Measurements from ENCODE around the gene MUSK.

The MUSK gene

GRCh38 chr9:110668570-110669167 lies at the start of gene MUSK:
Gene MUSK, plus strand, starts transcription at chr9:110668791. Its CDS starts 114 bp downstream, at chr9:110668905.
- no peak for DNase-seq (ENCODE audit: low read depth in 1 of 2, low spot score in 1 of 2)

GRCh38 chr9:110619831-110620230 lies 48.8 kb upstream of the MUSK start:
- DNase-seq (ENCODE audit: low read depth in 1 of 2, low spot score in 1 of 2), result no peak

DNA sequence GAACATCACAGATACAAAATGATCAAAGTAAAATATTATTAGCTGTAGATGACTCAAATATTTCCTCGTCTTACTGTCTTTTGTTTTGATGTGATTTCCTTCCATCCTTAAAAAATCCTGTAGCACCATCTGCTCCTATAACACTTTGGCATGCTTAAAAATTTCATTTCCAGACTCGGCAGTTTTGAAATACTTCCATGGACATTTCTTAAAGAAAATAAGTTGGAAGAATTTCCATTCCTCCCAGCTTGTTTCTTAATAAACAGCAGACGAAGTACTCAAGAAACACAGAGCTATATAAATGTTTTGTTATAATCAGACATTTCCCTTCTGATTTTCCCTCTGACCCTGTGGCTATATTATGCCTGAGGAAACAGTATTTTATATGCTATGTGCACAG lies 47.9 kb upstream of the MUSK start:
- DNase-seq (ENCODE audit: low read depth in 1 of 2, low spot score in 1 of 2), result no peak

DNA sequence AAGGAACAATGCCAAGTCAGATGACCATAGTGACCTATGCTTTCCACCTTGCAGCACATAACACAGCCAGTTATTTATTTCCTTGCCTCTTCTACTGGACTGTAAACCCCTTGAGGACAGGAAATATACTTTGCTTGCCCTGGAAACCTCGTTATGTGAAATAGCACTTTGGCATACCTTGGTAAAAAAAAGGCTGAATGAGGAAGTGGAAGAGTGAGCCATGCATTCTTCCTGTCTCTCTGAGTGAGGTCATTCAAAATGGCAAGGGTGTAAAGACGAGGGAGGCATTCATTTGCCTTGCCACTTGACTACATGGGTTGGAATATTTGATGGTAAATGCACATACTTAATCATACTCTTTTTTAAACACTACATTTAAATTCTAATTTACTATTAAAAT lies 46.2 kb upstream of the MUSK start:
- no peak for DNase-seq (ENCODE audit: low read depth in 1 of 2, low spot score in 1 of 2)

DNA sequence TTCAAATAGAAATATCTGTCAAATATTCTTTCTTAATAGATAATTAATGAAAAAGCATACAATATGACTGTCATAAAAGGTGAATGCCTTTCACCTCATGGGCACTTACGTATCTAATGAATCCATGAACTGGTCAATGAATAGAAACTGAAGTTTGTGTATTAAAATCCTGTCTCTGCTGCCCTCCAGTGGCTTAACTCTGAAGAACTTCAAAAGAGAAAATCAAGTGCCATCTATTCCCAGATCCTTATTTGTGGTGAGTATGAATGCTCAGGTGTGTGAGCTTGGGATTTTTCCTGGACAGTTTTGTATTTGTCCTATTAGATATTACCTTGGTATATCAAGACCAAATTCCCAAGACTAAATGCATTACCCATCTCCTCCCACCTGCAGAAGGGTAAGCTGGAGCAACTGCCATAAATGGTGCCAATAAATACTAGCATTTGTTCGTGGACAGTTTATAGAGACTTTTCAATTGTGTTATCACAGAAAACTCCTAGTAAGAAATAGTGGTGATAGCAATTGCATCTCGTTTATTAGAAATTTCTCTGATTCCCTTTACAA lies 45.0 kb upstream of the MUSK start:
- DNase-seq (ENCODE audit: low read depth in 1 of 2, low spot score in 1 of 2), result no peak

DNA sequence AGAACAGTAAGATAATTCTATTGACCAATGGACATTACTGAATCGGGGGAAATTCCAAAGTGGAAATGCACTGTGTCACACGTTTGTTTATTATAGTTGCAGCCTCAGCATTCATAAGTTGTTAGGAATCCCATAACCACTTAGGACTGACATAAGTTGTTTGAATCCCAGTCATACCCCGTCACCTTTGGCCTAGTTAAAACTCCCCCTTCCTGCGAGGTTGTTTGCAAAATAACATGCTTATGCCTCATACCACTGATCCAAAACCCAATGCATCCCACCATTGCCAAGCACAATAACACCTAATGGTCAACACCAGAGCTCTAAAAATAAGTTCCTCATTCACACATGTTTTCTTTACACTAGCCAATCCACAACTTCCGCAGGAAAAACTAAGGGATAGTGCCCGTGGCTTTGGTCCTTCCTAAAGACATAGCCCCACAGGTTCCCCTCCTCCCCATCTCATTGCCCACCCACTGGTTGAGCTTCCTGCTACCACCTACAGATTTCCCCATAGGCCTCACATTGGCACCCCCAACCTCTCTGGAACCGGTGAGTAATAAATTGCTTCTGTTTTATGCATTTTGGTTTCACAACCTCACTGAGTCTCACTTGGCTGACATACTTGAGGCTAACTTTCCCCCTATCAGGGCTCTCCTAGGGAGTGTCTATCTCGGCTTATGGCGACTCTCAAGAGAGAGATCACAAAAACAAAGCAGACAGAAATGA lies 42.3 kb upstream of the MUSK start:
- DNase-seq (ENCODE audit: low read depth in 1 of 2, low spot score in 1 of 2), result no peak

GRCh38 chr9:110635589-110635988 lies 33.0 kb upstream of the MUSK start:
- no peak for DNase-seq (ENCODE audit: low read depth in 1 of 2, low spot score in 1 of 2)

DNA sequence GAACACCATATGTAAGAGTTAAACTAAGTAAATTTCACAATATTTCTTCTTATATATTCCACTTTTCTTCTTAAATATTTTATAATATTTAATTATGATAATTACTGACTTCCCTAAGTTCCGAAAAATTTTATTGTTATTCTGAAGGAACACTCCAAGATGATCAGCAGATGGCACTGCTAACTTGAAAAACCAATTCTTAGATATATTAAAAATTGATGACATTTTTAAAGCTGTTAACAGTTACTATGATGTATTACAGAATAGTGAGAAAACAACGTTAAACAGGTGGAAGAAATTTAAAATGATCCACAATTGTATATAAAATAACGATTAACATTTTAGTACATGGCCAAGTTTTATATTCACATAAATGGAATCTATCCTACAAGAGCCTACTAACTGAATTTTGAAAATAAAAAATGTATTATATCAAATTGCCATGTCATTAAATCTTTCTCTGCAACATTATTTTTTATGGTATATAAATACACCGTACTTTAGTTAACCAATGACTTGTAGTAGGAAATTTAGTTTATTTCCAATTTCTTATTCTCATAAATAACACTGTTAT lies 30.1 kb upstream of the MUSK start:
- no peak for DNase-seq (ENCODE audit: low read depth in 1 of 2, low spot score in 1 of 2)

DNA sequence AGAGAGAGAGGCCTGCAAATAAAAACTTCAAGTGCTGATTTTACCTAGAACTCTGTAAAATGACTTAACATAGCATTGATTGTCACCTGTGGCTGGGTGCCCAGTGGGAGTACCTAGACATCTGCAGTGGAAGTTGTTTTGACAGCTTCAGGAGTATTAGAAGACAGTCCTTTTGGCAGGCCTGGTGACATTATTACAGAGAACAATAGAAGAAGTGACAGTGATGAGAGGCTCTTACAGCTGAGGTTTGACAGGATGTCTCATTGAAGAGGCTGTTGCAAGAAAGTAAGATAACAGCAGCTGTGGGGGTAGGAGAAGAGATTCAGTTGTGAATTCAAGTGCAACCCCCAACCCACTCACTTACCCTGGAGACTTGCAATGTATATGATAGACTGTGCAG lies 27.9 kb upstream of the MUSK start:
- DNase-seq (ENCODE audit: low read depth in 1 of 2, low spot score in 1 of 2), result no peak

- DNase-seq (ENCODE audit: low read depth in 1 of 2, low spot score in 1 of 2), result no peak
Measured at GRCh38 chr9:110641293-110641692, 27.3 kb upstream of the MUSK start.

GRCh38 chr9:110648696-110649095 lies 19.9 kb upstream of the MUSK start:
- DNase-seq (ENCODE audit: low read depth in 1 of 2, low spot score in 1 of 2), result no peak

DNA sequence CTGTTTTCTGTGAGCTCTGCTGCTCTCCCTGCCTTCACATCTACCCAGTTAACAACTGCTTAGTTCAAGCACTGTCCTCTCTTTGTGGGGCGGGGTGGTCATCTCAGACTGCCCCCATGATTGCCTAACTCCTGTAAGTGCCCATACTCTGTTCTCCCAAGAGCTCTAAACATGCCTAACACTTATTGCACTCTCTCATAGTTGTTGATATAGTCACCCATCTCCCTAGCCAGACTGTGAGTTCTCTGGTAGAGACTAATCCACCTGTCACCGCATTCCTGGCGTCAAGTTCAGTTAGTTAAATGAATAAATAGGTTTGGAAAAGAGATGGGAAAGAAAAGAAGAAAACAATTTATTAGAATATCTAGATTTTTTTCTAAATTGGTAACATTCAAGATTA lies 18.3 kb upstream of the MUSK start:
- no peak for DNase-seq (ENCODE audit: low read depth in 1 of 2, low spot score in 1 of 2)

DNA sequence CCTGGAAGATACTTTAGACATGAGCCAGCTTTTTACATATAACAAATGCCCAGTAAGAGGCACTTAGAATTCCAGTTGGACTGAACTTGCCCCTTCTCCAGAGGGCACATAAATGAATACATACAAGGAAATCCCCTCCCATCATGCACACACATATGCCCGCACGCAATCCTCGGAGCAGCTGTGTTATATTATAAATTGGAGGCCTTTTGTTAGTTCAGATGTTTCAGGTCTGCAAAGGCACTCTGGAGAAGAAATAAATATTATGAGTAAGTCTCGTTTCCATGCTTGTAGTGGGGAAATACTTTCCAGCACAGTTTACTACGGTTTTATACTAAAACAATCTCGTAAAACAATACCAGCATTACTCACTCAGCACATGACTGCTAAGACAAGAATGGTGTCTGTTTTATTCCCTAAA lies 17.6 kb upstream of the MUSK start:
- no peak for DNase-seq (ENCODE audit: low read depth in 1 of 2, low spot score in 1 of 2)

DNA sequence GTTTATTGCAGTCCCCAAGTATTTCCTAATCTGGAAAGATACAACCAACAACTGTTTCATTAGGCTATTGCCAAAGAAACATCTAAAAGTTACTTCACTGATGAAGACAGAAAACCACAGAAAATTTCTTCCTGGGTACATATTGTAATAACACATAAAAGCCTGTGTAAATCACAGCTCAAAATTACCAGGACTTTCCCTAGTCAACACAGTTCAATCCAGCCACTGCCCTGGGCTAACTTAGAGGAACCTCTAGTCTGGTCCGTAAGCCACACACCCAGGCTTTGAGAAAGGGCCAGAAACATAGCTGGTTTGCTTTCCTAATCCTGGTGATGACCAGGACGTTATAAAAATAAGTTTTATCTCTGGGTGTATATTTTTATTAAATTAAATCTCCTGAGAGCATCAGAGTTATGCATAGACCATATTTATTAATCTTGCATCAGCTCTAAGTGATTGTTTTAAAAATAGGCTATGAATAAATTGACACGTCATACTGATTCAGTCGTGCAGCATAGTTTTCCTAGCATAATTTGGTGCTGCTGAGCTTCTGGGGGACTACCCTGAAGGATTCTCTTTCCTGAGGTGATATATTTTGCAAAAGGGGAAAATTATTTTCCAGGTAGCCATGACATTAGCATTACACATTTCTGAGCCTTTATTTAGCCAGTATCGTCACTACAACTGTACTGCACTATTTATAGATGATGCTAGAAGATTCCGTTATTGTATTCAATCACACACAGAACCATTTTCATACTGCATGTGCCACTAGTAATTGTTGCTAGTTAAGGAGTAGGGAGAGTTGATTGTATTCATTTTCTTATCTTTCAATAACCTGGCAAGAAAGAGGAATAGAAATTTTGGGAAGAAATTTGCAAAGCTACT lies 12.6 kb upstream of the MUSK start:
- DNase-seq (ENCODE audit: low read depth in 1 of 2, low spot score in 1 of 2), result no peak

DNA sequence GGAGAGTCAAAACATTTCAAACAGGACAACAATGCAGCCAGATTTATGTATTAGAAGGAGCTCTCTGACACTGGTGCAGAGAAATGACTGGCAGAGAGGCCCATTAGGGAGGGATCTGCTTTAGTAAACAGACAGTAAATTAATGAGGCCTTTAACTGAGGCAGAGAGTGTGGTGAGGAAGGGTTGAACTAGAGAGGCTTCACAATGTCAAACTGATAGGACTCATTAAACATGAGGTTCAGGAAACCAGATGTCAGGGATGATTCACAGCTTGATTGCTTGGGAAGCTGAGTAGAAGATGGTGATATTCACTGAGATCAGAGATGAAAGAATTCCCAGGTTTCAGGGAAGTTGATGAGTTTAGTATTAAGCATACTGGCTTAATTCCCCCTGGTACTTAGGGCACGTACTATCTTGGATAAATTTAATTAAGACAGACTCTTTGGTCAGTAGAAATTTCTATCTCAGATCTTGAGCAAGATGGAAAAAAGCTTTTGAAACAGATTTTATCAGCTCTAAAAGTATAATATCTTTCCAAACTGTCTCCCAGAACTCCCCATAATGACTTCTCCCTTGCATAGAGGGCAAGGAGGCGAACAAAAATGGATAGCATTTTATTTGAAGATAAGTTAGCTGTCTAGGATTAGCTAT lies 8.6 kb upstream of the MUSK start:
- no peak for DNase-seq (ENCODE audit: low read depth in 1 of 2, low spot score in 1 of 2)

DNA sequence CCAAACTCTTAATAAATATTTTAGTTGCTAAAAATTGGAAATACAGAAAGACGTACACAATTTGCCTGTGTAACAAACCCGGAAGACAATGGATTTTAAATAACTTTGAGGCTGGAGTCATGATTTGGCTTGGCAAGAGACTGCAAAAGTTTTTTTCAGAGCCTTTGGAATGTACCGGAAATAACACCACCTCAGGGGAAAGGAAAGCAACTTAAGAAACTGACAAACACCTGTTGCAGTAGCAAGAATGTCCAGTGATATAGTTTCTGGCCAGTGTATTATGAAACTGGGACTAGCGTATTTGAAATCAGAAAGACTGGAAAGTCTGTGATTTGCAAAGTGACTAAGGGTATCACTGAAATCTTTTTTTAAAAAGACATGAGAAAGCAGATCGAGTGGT lies 842 bp downstream of the MUSK start:
- no peak for DNase-seq (ENCODE audit: low read depth in 1 of 2, low spot score in 1 of 2)

- no peak for DNase-seq (ENCODE audit: low read depth in 1 of 2, low spot score in 1 of 2)
Measured at GRCh38 chr9:110671849-110672248, 3.3 kb downstream of the MUSK start.

DNA sequence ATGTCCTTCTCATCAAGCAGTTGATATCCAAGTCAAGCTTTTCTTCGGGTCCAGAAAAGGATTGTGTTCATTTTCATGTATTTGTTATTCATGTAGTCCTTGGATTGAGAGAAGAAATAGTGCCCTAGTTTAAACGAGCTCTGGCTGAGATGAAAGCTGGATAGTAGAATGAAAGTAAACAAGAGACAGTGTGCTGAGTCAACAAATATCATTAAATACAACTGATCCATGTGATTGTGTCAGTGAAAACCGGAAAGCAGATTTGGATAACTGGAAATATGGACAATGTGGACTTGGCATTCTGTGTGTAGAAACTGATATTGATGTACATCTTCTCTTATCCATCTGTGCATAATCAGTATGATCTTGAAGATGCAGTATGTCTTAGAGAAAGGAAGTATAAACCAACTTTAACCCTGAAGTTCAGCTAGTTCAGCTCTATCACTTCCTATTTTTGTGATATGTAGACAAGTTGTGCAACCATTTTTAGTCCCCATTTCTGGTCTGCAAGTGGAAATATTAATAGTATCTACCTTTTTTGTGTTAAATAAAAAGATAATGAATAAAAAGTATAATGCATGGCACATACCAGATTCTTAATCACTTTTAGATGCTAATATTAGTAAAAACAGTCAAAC lies 4.4 kb downstream of the MUSK start:
- no peak for DNase-seq (ENCODE audit: low read depth in 1 of 2, low spot score in 1 of 2)

DNA sequence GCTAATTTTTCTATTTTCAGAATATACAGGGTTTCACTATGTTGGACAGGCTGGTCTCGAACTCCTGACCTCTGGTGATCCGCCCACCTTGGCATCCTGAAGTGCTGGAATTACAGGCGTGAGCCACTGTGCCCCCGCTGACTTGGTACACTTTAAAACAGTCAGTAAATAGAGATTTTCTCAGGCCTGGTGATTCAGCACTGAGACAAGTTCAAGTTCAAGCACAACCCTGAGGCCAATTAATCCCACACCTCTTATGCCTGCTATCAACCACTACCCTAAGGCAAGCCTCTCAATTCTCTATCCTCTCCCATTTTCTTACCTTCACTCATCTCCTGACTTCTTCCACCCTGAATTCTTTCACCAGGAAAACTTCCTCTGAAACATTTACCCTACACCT lies 18.9 kb downstream of the MUSK start:
- DNase-seq (ENCODE audit: low read depth in 1 of 2, low spot score in 1 of 2), result no peak

DNA sequence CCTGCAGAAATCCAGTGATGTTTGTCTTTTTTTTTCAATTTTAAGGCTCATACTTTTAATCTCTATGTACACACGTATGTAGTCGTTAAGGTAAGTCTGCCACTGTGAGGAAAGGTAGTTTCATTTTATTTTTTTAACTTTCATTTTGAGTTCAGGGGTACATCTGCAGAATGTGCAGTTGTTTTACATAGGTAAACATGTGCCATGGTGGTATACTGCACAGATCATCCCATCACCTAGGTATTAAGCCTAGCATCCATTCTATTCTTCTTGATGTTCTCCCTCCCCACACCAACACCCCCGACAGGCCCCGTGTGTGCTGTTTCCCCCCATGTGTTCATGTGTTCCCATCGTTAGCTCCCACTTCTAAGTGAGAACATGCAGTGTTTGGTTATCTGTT lies 19.7 kb downstream of the MUSK start:
- DNase-seq (ENCODE audit: low read depth in 1 of 2, low spot score in 1 of 2), result no peak

Data from activated T-helper 1 cell treated with anti-CD3 and anti-CD28 coated beads, Interleukin-2, amount 50 U/mL, for 16 hours (primary cell).